ENCODE data around the gene PAX9. TPM values are rescaled to one million over a fixed set of nuclear protein-coding genes. Genes with fewer than 3 reads are reported as not detected.

PAX9 gene
- total RNA-seq, 2 experiments from 2014 or later: not detected

DNA sequence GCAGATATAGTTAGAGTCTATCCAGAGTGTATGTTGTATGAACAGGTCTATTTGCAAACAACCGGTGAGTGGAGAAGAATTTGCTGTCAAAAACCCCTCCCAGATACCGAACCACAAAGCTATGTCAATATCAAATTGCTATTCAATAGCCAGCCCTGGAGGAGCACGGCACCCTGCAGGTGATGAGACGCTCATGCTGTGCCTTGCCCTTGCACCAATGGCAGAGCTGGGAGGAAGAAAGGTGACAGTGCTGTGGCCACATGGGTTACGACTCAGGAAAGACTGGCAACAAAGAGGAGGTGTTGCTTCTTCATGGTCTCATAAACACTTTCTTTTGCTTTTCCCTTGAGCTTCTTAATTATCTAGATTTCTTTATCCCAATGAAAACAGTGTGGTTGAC is 55.7 kb downstream of the PAX9 start:
- Mint-ChIP-seq H3K4me1 (ENCODE audit: low read depth) (no peaks in the 10 kb centered on the region), H3K27me3 (no peaks in the 10 kb centered on the region), H3K9me3 (peaks cover 2% of the 10 kb centered on the region), H3K27ac (no peak overlapping the region), H3K36me3 (ENCODE audit: low read depth) (no peaks in the 10 kb centered on the region), H3K4me3 (no peak overlapping the region)
- TF ChIP-seq, protein P1, sequence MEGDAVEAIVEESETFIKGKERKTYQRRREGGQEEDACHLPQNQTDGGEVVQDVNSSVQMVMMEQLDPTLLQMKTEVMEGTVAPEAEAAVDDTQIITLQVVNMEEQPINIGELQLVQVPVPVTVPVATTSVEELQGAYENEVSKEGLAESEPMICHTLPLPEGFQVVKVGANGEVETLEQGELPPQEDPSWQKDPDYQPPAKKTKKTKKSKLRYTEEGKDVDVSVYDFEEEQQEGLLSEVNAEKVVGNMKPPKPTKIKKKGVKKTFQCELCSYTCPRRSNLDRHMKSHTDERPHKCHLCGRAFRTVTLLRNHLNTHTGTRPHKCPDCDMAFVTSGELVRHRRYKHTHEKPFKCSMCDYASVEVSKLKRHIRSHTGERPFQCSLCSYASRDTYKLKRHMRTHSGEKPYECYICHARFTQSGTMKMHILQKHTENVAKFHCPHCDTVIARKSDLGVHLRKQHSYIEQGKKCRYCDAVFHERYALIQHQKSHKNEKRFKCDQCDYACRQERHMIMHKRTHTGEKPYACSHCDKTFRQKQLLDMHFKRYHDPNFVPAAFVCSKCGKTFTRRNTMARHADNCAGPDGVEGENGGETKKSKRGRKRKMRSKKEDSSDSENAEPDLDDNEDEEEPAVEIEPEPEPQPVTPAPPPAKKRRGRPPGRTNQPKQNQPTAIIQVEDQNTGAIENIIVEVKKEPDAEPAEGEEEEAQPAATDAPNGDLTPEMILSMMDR (IDR thresholded peaks at IDR 0.05): no peak
- ChIA-PET POLR2A (no interaction called here), CTCF (no interaction called here)
- no peak for DNase-seq
- no peaks in the 10 kb centered on the region for H3K36me3 ChIP-seq (ENCODE audit: insufficient read depth, low read length)
- H3K4me3 ChIP-seq (ENCODE audit: low read length): no peak overlapping the region
- H3K9me3 ChIP-seq (ENCODE audit: control insufficient read depth in 1 of 2, insufficient read depth in 1 of 2, low read length in 2 of 2): no peaks in the 10 kb centered on the region
- H3K27ac ChIP-seq (ENCODE audit: low read depth in 1 of 2, low read length in 2 of 2): no peak overlapping the region
- H3K4me1 ChIP-seq (ENCODE audit: insufficient read depth, low read length): no peaks in the 10 kb centered on the region
- ATAC-seq (ENCODE audit: poor library complexity): no peak
- H3K27me3 ChIP-seq (ENCODE audit: control insufficient read depth in 1 of 2, insufficient read depth in 2 of 2, low read length in 2 of 2): no peaks in the 10 kb centered on the region
- intact Hi-C loops (cut with DNase I, micrococcal nuclease): no loop called here

- Mint-ChIP-seq H3K4me1 (ENCODE audit: low read depth) (no peaks in the 10 kb centered on the region), H3K27ac (no peak overlapping the region), H3K9me3 (peaks cover 2% of the 10 kb centered on the region), H3K36me3 (ENCODE audit: low read depth) (no peaks in the 10 kb centered on the region), H3K4me3 (no peak overlapping the region), H3K27me3 (peaks cover 3% of the 10 kb centered on the region)
- Histone ChIP-seq H3K4me1 (ENCODE audit: insufficient read depth, low read length) (no peaks in the 10 kb centered on the region), H3K27me3 (ENCODE audit: control insufficient read depth in 1 of 2, insufficient read depth in 2 of 2, low read length in 2 of 2) (no peaks in the 10 kb centered on the region), H3K36me3 (ENCODE audit: insufficient read depth, low read length) (no peaks in the 10 kb centered on the region), H3K9me3 (ENCODE audit: control insufficient read depth in 1 of 2, insufficient read depth in 1 of 2, low read length in 2 of 2) (no peaks in the 10 kb centered on the region), H3K27ac (ENCODE audit: low read depth in 1 of 2, low read length in 2 of 2) (no peak overlapping the region), H3K4me3 (ENCODE audit: low read length) (no peak overlapping the region)
- intact Hi-C loops (cut with DNase I, micrococcal nuclease): no loop called here
- ATAC-seq (ENCODE audit: poor library complexity) (no peak), DNase-seq (no peak)
- ChIA-PET CTCF (no interaction called here), POLR2A (no interaction called here)
- TF ChIP-seq, protein P1 (IDR thresholded peaks at IDR 0.05): no peak
These were observed 56.6 kb downstream of the PAX9 start for GRCh38 chr14:36718216-36718615.

GRCh38 chr14:36719823-36720222 is 58.2 kb downstream of the PAX9 start:
- no peak overlapping the region for H3K4me3 ChIP-seq (ENCODE audit: low read length)
- H3K27ac ChIP-seq (ENCODE audit: low read depth in 1 of 2, low read length in 2 of 2): no peak overlapping the region
- CTCF ChIA-PET: no interaction called here
- no peaks in the 10 kb centered on the region for H3K9me3 ChIP-seq (ENCODE audit: control insufficient read depth in 1 of 2, insufficient read depth in 1 of 2, low read length in 2 of 2)
- no peaks in the 10 kb centered on the region for H3K27me3 ChIP-seq (ENCODE audit: control insufficient read depth in 1 of 2, insufficient read depth in 2 of 2, low read length in 2 of 2)
- Mint-ChIP-seq H3K27ac (no peak overlapping the region), H3K4me3 (no peak overlapping the region), H3K36me3 (ENCODE audit: low read depth) (no peaks in the 10 kb centered on the region), H3K4me1 (ENCODE audit: low read depth) (no peaks in the 10 kb centered on the region), H3K27me3 (peaks cover 3% of the 10 kb centered on the region), H3K9me3 (peaks cover 2% of the 10 kb centered on the region)
- H3K36me3 ChIP-seq (ENCODE audit: insufficient read depth, low read length): no peaks in the 10 kb centered on the region
- TF ChIP-seq, protein P1 (IDR thresholded peaks at IDR 0.05): no peak
- intact Hi-C loops (cut with DNase I, micrococcal nuclease): no loop called here
- POLR2A ChIA-PET: no interaction called here
- H3K4me1 ChIP-seq (ENCODE audit: insufficient read depth, low read length): no peaks in the 10 kb centered on the region
- ATAC-seq (ENCODE audit: poor library complexity) (no peak), DNase-seq (no peak)

Measured in CD4-positive, alpha-beta T cell (primary cell).